Pulmonary artery endothelial cell (primary cell): ENCODE results near the gene CAPN5. TPM values are rescaled to one million over a fixed set of nuclear protein-coding genes. Genes with fewer than 3 reads are reported as not detected.

Experiments used
- DNase-seq: peaks from one replicate; pipeline ENCODE4 v3.0.0-alpha.2; 2011; ENCODE audit warnings: low read depth, low spot score
- total RNA-seq: library from RNA; depleted of rRNA; stranded (reverse); fragments of >200 nt; gene quantifications from 2 replicates; pipeline ENCODE4 v1.2.3, GENCODE V29; 2014

Gene CAPN5
- total RNA-seq, 1 donor from 2014 or later = 9.5 TPM

- DNase-seq = no peak
These were observed 63.3 kb downstream of the CAPN5 start for GRCh38 chr11:77129842-77130756.

- DNase-seq = no peak
These were observed 64.2 kb downstream of the CAPN5 start for GRCh38 chr11:77130763-77131513.

GRCh38 chr11:77131560-77131959 is 64.8 kb downstream of the CAPN5 start:
- no peak for DNase-seq

GRCh38 chr11:77135069-77135468 is 68.3 kb downstream of the CAPN5 start:
- DNase-seq = no peak

GRCh38 chr11:77136074-77136473 is 69.3 kb downstream of the CAPN5 start:
- DNase-seq = no peak

- no peak for DNase-seq
These were observed 70.1 kb downstream of the CAPN5 start for GRCh38 chr11:77136784-77137420.

GRCh38 chr11:77137421-77137820 is 70.7 kb downstream of the CAPN5 start:
- no peak for DNase-seq

- DNase-seq = no peak
These were observed 71.4 kb downstream of the CAPN5 start for GRCh38 chr11:77138106-77138649.

- no peak for DNase-seq
These were observed 72.4 kb downstream of the CAPN5 start for GRCh38 chr11:77139201-77139600.

GRCh38 chr11:77140231-77140851 is 73.6 kb downstream of the CAPN5 start:
- DNase-seq = peak; percentile 65

- DNase-seq = no peak
These were observed 74.3 kb downstream of the CAPN5 start for GRCh38 chr11:77141034-77141433.

GRCh38 chr11:77141475-77141874 is 74.7 kb downstream of the CAPN5 start:
- no peak for DNase-seq

- DNase-seq = no peak
These were observed 75.6 kb downstream of the CAPN5 start for GRCh38 chr11:77142091-77142975.

GRCh38 chr11:77143405-77144020 is 76.7 kb downstream of the CAPN5 start:
- no peak for DNase-seq

GRCh38 chr11:77144196-77144856 is 77.6 kb downstream of the CAPN5 start:
- DNase-seq = no peak

GRCh38 chr11:77144857-77145428 is 78.2 kb downstream of the CAPN5 start:
- no peak for DNase-seq

GRCh38 chr11:77146261-77147035 is 79.7 kb downstream of the CAPN5 start:
- no peak for DNase-seq

- DNase-seq = no peak
These were observed 80.2 kb downstream of the CAPN5 start for GRCh38 chr11:77147036-77147315.
